ENCODE measurements around the gene CFAP69. TPM values are rescaled to one million over a fixed set of nuclear protein-coding genes. Genes with fewer than 3 reads are reported as not detected.
A peak's percentile ranks its signal among the peaks of the same experiment; 100 is the strongest.

CFAP69 gene
- total and polyA plus RNA-seq, 10 of the 15 experiments (the other 5 are each of a cell fraction or from before 2014, with no cell fraction given): 0.11 to 3.1 (median 0.48) TPM; not detected in 1

DNA sequence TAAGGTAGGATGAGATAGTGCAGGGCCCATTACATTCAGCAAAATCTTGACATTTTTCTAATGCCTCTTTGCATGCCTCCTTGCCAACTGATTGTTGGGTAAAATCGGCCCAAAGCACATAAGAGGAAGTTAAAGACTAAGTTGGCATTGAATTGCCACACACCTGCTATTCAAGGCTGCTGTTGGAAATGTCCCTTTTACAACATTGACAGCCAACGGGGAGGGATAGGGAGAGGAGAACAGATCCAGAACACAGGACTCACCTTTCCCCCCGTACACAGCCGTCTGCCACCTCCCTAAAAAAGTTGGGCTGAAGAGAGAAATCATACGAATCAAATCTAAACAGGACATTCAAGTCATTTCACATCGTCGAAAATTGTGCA, 75.4 kb downstream of the CFAP69 start (continued):
- no peak for TF ChIP-seq E4F1 (IDR thresholded peaks at IDR 0.05; ENCODE audit: borderline replicate concordance, partially characterized antibody)
- TF ChIP-seq, protein P1, sequence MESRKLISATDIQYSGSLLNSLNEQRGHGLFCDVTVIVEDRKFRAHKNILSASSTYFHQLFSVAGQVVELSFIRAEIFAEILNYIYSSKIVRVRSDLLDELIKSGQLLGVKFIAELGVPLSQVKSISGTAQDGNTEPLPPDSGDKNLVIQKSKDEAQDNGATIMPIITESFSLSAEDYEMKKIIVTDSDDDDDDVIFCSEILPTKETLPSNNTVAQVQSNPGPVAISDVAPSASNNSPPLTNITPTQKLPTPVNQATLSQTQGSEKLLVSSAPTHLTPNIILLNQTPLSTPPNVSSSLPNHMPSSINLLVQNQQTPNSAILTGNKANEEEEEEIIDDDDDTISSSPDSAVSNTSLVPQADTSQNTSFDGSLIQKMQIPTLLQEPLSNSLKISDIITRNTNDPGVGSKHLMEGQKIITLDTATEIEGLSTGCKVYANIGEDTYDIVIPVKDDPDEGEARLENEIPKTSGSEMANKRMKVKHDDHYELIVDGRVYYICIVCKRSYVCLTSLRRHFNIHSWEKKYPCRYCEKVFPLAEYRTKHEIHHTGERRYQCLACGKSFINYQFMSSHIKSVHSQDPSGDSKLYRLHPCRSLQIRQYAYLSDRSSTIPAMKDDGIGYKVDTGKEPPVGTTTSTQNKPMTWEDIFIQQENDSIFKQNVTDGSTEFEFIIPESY (IDR thresholded peaks at IDR 0.05): no peak

DNA sequence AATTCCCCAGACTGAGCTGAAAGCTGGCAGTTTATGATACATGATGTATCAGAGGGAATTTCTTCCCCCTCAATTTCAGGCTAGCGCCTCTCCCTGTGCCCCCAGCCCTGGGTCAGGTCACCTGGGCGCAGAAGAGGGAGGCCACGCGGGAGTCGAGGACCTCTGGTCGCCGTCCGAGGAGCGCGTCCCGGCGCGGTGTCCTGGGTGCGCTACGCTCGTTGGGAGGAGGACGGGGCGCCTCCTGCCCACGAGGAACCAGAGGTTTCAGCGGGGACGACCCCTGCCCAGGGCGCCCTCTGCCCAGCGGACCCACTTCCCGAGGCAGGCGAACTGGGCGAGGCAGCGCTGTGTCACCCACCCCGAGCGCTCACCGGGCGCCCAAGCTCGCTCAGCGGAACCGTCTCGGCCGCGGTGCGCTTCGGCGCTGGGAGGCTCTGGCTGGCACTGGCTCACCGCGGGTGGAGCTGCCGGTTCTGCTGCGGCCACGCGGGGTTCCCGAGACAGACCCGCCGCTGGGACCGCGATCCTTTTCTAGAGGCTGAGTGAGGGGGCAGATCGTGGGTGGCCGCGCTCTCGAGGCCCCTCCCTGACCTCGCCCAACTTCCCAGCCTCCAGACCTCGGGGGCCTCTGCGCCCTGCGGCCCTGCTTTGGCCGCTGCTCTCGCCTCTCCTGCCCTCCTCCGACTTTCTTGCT, 76.0 kb downstream of the CFAP69 start, which contains the start of gene FAM237B:
TSS of gene FAM237B (minus strand) at position 504 of the 694 bp plus-strand sequence. CDS start 1,556 bp downstream, outside the sequence.
- ChIA-PET SMC1A (ENCODE audit: uncharacterized antibody, unreplicated experiment) (interaction anchor here (0.6 to 3.0 kb wide), 2 partner anchors 9 to 407 kb away, joined by 3 to 12 read pairs; no protein-coding TSS in a partner anchor), POLR2A (no interaction called here), CTCF (interaction anchor here (1.4 kb wide), 1 partner anchor 8 kb away, joined by 4 read pairs; no protein-coding TSS in a partner anchor), RAD21 (ENCODE audit: unreplicated experiment) (no interaction called here)
- DNase-seq (ENCODE audit: low read depth, low spot score) (no peak), FAIRE-seq (no peak), ATAC-seq (peak; percentile 53; the same call in 2 of the 3 replicates)
- in situ Hi-C loops (cut with MboI) (no loop called here), intact Hi-C loops (cut with micrococcal nuclease; ENCODE audit: unreplicated experiment) (no loop called here)
- 40% methylated on average over 47 of the region's 62 CpGs for WGBS (ENCODE audit: insufficient coverage, insufficient replicate concordance, low lambda C conversion rate, missing lambda C conversion rate)
- Histone ChIP-seq H3K9ac (ENCODE audit: control insufficient read depth, insufficient read depth, low read length) (no peak within 1 kb of the TSS), H3K36me3 (ENCODE audit: control insufficient read depth in 2 of 2, insufficient read depth in 2 of 2, low read length in 1 of 2) (no peaks in the 10 kb centered on the region), H2AFZ (ENCODE audit: control insufficient read depth, low read depth, low read length) (no peak within 1 kb of the TSS), H3K4me3 (no peak within 1 kb of the TSS), H3K79me2 (ENCODE audit: control insufficient read depth, insufficient read depth, low read length) (no peaks in the 10 kb centered on the region), H4K20me1 (ENCODE audit: control insufficient read depth, insufficient read depth) (no peaks in the 10 kb centered on the region), H3K27ac (ENCODE audit: control insufficient read depth, insufficient read depth) (no peak within 1 kb of the TSS), H3K4me1 (ENCODE audit: control insufficient read depth, insufficient read depth, low read length) (no peaks in the 10 kb centered on the region), H3K4me2 (ENCODE audit: control insufficient read depth, insufficient read depth) (no peak within 1 kb of the TSS), H3K9me3 (replicated peaks; ENCODE audit: control insufficient read depth, insufficient read depth, low read length) (no peaks in the 10 kb centered on the region), H3K27me3 (replicated peaks in 1 of 2; ENCODE audit: control insufficient read depth in 2 of 2, insufficient read depth in 2 of 2, low read length in 1 of 2) (peaks cover 10 to 16% of the 10 kb centered on the region in 2 experiments; a peak in 3 of 4 replicates)
- TF ChIP-seq SUZ12 (IDR thresholded peaks at IDR 0.05; ENCODE audit: unreplicated experiment): no peak
- no peak for TF ChIP-seq KDM1A (IDR thresholded peaks at IDR 0.05; ENCODE audit: borderline replicate concordance)
- no peak for TF ChIP-seq SPI1 (IDR thresholded peaks at IDR 0.05; ENCODE audit: borderline replicate concordance, insufficient read depth, low read depth, low read length)
- no peak for TF ChIP-seq E2F8 (IDR thresholded peaks at IDR 0.05; ENCODE audit: low read depth, partially characterized antibody)
- no peak for TF ChIP-seq SMC3 (IDR thresholded peaks at IDR 0.05; ENCODE audit: borderline replicate concordance, low read length)
- no peak for TF ChIP-seq IKZF1 (conservative IDR thresholded peaks at IDR 0.05)
- BruUV-seq (replicated peaks): no TSS peak

All from GM12878 (cell line).